Stimulated activated CD4-positive, alpha-beta T cell treated with anti-CD3 and anti-CD28 coated beads, TNF-alpha, amount 100 ng/mL, for 48 hours (primary cell): ENCODE results near the gene LGALS9C.
"Not testable (repeated sequence)": the region's sequence is repeated elsewhere in the genome, so short reads cannot be mapped to it uniquely, and the experiment has no call there.

ENCODE experiments used
- DNase-seq, 3 donors: peaks; one replicate each; pipeline ENCODE4 v3.0.0-alpha.2; 2020; ENCODE audit warnings: low read depth in 3 of 3

LGALS9C gene

GRCh38 chr17:18528899-18529500 is 52.4 kb downstream of the LGALS9C start:
- not testable (repeated sequence) for DNase-seq

DNA sequence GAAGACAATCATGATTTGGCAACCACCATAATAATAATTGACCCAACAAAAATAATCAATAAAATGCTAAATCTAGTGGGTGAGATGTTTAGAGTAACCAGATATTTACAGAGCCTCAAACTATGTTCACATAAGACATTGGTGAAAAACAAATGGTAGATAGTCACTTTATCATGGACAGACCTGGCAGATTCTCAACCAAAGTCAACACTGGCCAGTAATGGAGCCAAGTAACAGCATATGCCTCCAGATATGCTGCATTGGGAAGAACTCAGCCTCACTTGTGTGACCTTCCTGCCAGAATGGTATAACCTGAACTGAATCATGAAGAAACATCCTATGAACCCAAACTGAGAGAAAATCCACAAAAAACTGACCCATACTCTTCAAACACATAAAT is 53.8 kb downstream of the LGALS9C start:
- not testable (repeated sequence) for DNase-seq

GRCh38 chr17:18542234-18542633 is 65.6 kb downstream of the LGALS9C start:
- DNase-seq: not testable (repeated sequence)

DNA sequence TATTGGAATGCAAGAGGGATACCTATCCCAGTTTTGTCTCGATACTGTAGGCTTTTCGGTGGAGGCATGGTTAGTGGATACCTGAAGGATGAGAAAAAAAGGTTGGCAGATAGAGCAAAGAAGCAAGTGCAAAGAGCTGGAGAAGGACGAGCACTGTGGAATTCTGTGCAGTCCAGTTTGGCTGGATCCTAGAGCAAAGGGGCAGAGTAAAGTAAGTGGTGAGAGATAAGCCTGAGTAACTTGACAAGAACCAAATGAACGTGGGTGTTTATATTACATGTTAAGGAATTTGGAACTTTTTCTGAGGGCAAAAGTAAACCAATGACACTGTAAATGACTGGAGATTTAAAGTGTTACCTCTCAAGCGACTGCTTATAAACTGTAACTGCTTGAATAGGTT is 66.3 kb downstream of the LGALS9C start:
- not testable (repeated sequence) for DNase-seq
